NCI-H2029 treated with DMSO at 0.1 percent for 48 hours (cell line): ENCODE results near the gene PCSK2.

Source experiments
- DNase-seq: peaks from one replicate; lab custom pipeline; 2025; lab: John Stamatoyannopoulos, UW

PCSK2 gene

GRCh38 chr20:17444091-17444490 lies 217.3 kb downstream of the PCSK2 start:
- no peak for DNase-seq

GRCh38 chr20:17445543-17445942 lies 218.7 kb downstream of the PCSK2 start:
- no peak for DNase-seq

- no peak for DNase-seq
Observed at GRCh38 chr20:17446171-17446570, 219.3 kb downstream of the PCSK2 start.

- no peak for DNase-seq
Observed at GRCh38 chr20:17448071-17448470, 221.2 kb downstream of the PCSK2 start.

GRCh38 chr20:17449031-17449430 lies 222.2 kb downstream of the PCSK2 start:
- DNase-seq, result no peak

DNA sequence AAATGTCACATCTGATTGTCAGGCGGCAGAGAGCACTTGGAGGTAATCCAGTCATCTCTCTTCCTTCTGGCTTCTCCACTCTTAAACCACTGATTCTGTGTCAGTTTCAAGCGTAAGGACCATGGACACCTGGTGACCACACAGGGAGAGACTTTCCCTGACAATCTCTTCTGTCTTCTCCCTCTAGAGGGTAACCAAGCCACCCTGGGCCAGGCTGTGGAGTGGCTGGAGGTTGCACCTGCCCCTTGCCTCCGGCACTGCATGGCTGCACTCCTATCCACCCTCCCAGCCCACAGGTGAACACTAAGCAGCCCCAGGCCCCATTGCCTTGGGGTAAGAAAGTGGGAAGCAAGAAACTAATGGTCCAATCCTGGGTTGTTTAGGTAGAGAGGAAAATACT lies 225.6 kb downstream of the PCSK2 start:
- no peak for DNase-seq

DNA sequence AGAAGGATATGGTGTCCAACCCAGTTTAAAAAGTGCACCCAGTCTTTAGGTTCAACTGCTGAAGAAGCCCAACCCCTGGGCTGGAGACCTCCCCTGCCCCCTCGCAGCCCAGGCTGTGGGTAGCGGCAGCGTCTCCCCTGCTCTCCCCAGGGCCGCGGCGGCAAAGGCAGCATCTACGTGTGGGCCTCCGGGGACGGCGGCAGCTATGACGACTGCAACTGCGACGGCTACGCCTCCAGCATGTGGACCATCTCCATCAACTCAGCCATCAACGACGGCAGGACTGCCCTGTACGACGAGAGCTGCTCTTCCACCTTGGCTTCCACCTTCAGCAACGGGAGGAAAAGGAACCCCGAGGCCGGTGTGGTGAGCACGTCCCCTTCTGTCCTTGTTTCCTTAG lies 226.8 kb downstream of the PCSK2 start:
- no peak for DNase-seq

DNA sequence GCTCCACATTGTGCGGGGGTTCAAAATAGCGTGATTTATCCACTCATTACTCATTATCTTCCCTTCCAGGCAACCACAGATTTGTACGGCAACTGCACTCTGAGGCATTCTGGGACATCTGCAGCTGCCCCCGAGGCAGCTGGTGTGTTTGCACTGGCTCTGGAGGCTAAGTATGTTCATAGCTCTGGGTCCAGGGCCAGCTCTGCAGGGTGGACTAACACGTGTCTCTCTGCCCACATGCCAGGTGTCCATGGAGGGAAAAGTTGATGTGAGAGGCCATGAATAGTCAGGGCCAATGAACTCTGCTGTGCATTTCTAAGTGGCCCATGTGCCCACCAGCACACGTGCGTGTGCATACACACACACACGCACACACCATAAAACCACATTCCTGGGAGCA lies 229.4 kb downstream of the PCSK2 start:
- DNase-seq, result no peak

- no peak for DNase-seq
Observed at GRCh38 chr20:17457079-17457478, 230.2 kb downstream of the PCSK2 start.

DNA sequence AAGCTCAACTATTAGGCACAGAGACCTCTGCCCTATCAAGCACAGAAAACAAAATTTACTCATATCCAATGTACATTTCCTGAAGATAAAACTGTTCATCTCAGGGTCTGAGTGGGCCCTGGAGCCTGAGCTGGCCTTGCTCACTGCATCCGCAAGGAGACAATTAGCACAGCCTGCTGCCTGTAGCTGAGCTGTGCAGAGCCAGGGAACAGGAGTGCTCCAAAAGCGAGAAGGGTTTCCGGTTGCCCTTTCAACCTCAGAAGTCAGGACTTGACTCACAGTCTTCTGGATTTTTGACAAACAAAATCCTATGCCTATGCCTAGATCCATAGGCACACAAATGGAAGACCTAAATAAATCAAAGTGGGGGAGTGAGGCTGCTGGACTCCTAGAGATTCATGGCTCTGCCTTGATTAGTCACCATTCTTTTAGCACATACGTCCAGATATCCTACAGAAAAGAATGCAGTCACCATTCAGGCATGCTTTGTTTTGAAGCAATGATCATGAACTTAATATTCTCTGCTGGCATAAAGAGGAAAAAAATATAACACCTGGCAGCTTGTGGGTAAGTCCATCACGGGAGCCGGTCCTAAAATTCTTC lies 230.8 kb downstream of the PCSK2 start:
- DNase-seq, result no peak

GRCh38 chr20:17460119-17460518 lies 233.3 kb downstream of the PCSK2 start:
- no peak for DNase-seq

DNA sequence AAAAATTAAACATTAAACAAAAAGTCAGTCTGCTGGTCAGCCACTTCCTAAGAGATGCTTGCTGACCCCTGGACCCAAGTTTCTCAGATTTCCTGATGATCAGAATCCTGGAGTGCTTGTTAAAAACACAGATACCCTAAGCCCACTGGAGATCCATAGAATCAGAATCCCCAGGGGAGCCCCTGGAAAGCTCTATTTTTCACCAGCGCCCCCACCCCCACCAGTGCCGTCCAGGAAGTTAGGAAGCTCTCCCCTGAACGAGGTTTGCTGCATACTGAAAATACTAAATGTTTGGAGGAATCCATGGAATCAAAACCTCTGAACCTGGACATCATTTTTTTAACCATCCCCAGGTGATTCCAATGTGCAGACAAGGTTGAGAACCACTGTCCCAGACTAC lies 235.1 kb downstream of the PCSK2 start:
- DNase-seq, result no peak

DNA sequence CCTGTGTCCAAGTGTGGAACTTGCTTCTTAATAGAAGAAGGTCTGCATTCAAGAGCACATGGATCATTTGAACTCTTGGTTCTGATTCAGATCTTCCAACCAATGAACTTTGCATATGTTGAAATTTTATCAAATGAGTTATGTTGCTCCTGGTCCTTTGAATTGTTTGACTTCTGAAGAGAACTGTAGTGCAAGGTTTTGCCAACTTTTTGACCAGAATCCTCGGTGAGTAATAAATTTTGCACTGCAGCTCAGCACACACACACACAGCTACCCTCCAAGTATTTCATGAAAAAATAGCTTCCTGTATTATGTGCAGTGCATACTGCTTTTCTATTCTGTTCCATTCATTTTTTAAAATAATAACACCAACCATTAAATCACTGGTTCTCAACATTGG lies 236.9 kb downstream of the PCSK2 start:
- DNase-seq, result no peak

GRCh38 chr20:17465236-17465635 lies 238.4 kb downstream of the PCSK2 start:
- no peak for DNase-seq

- no peak for DNase-seq
Observed at GRCh38 chr20:17466641-17467040, 239.8 kb downstream of the PCSK2 start.

GRCh38 chr20:17467120-17467655 lies 240.3 kb downstream of the PCSK2 start:
- DNase-seq, result no peak

- no peak for DNase-seq
Observed at GRCh38 chr20:17468073-17468840, 241.4 kb downstream of the PCSK2 start.

GRCh38 chr20:17469246-17470030 lies 242.6 kb downstream of the PCSK2 start:
- DNase-seq, result no peak

GRCh38 chr20:17470521-17470920 lies 243.7 kb downstream of the PCSK2 start:
- no peak for DNase-seq

DNA sequence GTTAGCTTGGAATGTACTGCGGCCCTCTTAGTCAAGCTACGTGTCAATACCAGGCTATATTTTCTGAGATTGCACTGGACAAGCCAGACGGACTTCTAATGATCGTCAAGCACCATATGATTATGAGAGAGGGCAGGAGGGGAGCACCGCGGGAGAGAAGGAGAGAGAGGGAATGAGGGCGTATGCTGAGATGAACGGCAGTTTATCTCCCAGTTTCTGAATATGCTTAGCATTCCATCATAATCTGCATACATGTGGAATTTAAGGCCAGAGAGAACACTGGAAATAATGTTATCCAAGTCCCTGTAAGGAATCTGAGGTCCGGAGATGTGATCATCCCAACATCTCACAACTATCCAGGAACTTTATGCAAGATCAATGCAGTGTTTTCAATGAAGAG lies 244.1 kb downstream of the PCSK2 start:
- DNase-seq, result no peak

- peak; percentile 17 for DNase-seq
Observed at GRCh38 chr20:17471606-17472187, 244.9 kb downstream of the PCSK2 start.

DNA sequence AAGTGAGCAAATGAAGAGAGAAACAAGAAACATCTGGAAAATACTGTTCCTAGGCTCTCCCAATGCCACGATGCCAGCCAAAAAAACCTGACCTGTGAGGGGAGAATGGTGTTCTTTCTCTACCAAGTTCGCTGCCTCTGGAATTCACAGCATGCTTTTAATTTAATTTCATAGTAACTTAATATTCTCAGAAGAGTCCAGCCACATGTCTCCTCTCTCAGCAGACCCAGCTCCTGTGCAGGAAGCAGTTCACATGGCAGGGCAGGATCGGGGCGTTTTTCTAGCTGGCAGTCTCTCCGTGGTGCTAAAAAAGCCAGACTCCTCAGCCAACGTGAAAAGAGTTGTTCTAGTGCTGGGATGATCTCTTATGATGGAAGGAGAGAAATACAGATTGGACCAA lies 246.8 kb downstream of the PCSK2 start:
- DNase-seq, result no peak
